Adrenal gland (tissue), 12 donors: ENCODE results near the gene IQSEC1. TPM values are rescaled to one million over a fixed set of nuclear protein-coding genes. Genes with fewer than 3 reads are reported as not detected.

Experiments used
- DNase-seq, 7 donors: peaks; one replicate each; pipeline ENCODE4 v3.0.0-alpha.2; 2019 to 2020
- H3K27ac ChIP-seq, 5 donors: fragments of 200-600 bp; sonication (generic) in 4 of 5; 1 replicate in 3 of 5; 2 replicates in 2 of 5; pipeline versions ENCODE4 v1.5.1 to v1.8.0; 2016 to 2020; ENCODE audit warnings: mild to moderate bottlenecking in 1 of 5
- H3K27me3 ChIP-seq: fragments of 200-600 bp; 2 replicates; pipeline ENCODE4 v1.8.0; 2021
- H3K36me3 ChIP-seq, 2 donors: fragments of 200-600 bp; replicated peaks in 1 of 2; 1 replicate in 1 of 2; 2 replicates in 1 of 2; pipeline versions ENCODE4 v1.5.1 to v1.8.0; 2018 to 2022
- H3K4me1 ChIP-seq, 2 donors: fragments of 200-600 bp; replicated peaks in 1 of 2; 1 replicate in 1 of 2; 2 replicates in 1 of 2; pipeline versions ENCODE4 v1.5.1 to v1.8.0; 2018 to 2021
- H3K4me3 ChIP-seq, 4 donors: fragments of 200-600 bp; sonication (generic) in 3 of 4; one replicate each; pipeline ENCODE4 v1.5.1; 2016 to 2018
- H3K9me3 ChIP-seq, 3 donors: fragments of 200-600 bp; sonication (generic) in 1 of 3; replicated peaks in 1 of 3; 1 replicate in 2 of 3; 2 replicates in 1 of 3; pipeline versions ENCODE4 v1.5.1 to v1.8.0; 2016 to 2021
- CTCF ChIP-seq, 6 experiments: fragments of 450-650 bp in 4 of 6; fragments of 200-600 bp in 2 of 6; sonication (generic) in 1 of 6; IDR thresholded peaks; 1 replicate in 5 of 6; 2 replicates in 1 of 6; pipeline versions ENCODE4 v1.5.1 to v1.8.0; 2016 to 2021; ENCODE audit warnings: antibody characterized with exemption in 6 of 6, mild to moderate bottlenecking in 2 of 6, moderate library complexity in 1 of 6
- POLR2A ChIP-seq, 2 donors: fragments of 450-650 bp; IDR thresholded peaks; one replicate each; pipeline ENCODE4 v1.6.1; 2017; ENCODE audit warnings: antibody characterized with exemption in 2 of 2, mild to moderate bottlenecking in 2 of 2, moderate library complexity in 1 of 2
- WGBS, 4 donors: extraction: QIAGEN DNeasy Blood & Tissue Kit in 2 of 4; methylation state at CpG; one replicate each; pipeline versions ENCODE4 v1.1.5 to v1.1.7; 2013 to 2017; 5-methylcytosine and 5-hydroxymethylcytosine counted together
- intact Hi-C, 2 donors: fragments of 100-400 bp; cut with DNase I; formaldehyde crosslinking; loops; one replicate each; pipeline versions ENCODE4 v1.14.1 to v1.15.0; 2022 to 2023
- polyA plus RNA-seq, 3 donors: library from polyadenylated mRNA; stranded (reverse); fragments of 200-250 nt in 2 of 3; fragments of 350-450 nt in 1 of 3; fragmentation: Illumina TruSeq in 1 of 3; extraction: RNeasy Lipid Tissue Mini Kit (QIAGEN cat#74804) in 1 of 3; gene quantifications; one replicate each; pipeline ENCODE4 v1.2.3, GENCODE V29; 2013 to 2014
- total RNA-seq, 9 donors: library from RNA; depleted of rRNA in 4 of 9; stranded (reverse); fragments of >200 nt in 4 of 9; fragments of 120-200 nt in 1 of 9; fragmentation: NEBNext Ultra II Directional in 1 of 9; extraction: Animal tissue kit (Norgen Biotek cat#: 25700) in 1 of 9; gene quantifications; one replicate each; pipeline versions ENCODE4 v1.1.0 to v1.2.4, GENCODE V29; 2013 to 2023
- donor health status: healthy with polysubstance abuse.
- donor health status: Bipolar disorder and iron deficiency.
- donor health status: DM: yes; HTN: yes; CAD: no.
- donor health status: DM: no; HTN: no; CAD: no.
- donor health status: DM: no; HTN: no; CAD: no.
- donor health status: DM: yes; HTN: yes; CAD: no.

The IQSEC1 gene
- total and polyA plus RNA-seq, 12 donors: 24.4 to 133 (median 94.2) TPM

GRCh38 chr3:13109516-13109915 lies 36.3 kb upstream of the IQSEC1 start:
- H3K4me3 ChIP-seq: no peak overlapping the region

GRCh38 chr3:13108861-13109260 lies 35.6 kb upstream of the IQSEC1 start:
- Histone ChIP-seq H3K4me1 (no peaks in the 10 kb centered on the region), H3K27me3 (no peaks in the 10 kb centered on the region), H3K27ac (no peak overlapping the region), H3K36me3 (no peaks in the 10 kb centered on the region), H3K9me3 (no peaks in the 10 kb centered on the region), H3K4me3 (no peak overlapping the region)
- intact Hi-C loops: no loop called here
- DNase-seq: peak in 1 of 7 donors; percentile 11
- 88 to 90% (median 90%) methylated on average over 8 to 12 of the region's 12 CpGs for WGBS, 4 donors
- TF ChIP-seq CTCF (IDR thresholded peaks at IDR 0.05): no peak
- no peak for TF ChIP-seq POLR2A (IDR thresholded peaks at IDR 0.05)

More at GRCh38 chr3:13109516-13109915, 36.3 kb upstream of the IQSEC1 start:
- Histone ChIP-seq H3K27ac (no peak overlapping the region), H3K4me1 (no peaks in the 10 kb centered on the region), H3K9me3 (no peaks in the 10 kb centered on the region), H3K27me3 (no peaks in the 10 kb centered on the region), H3K36me3 (no peaks in the 10 kb centered on the region)
- WGBS, 4 donors: 82 to 96% (median 92%) methylated on average over 5 of the region's 5 CpGs
- no peak for DNase-seq
- no peak for TF ChIP-seq CTCF (IDR thresholded peaks at IDR 0.05)
- TF ChIP-seq POLR2A (IDR thresholded peaks at IDR 0.05): no peak
- intact Hi-C loops: no loop called here

- Histone ChIP-seq H3K27ac (no peak overlapping the region), H3K36me3 (no peaks in the 10 kb centered on the region), H3K4me1 (no peaks in the 10 kb centered on the region), H3K4me3 (no peak overlapping the region), H3K27me3 (no peaks in the 10 kb centered on the region), H3K9me3 (no peaks in the 10 kb centered on the region)
- intact Hi-C loops: no loop called here
- WGBS, 4 donors: 85 to 94% (median 89%) methylated on average over 11 to 13 of the region's 13 CpGs
- DNase-seq: peak in 1 of 7 donors; percentile 16
- TF ChIP-seq CTCF (IDR thresholded peaks at IDR 0.05): no peak
- TF ChIP-seq POLR2A (IDR thresholded peaks at IDR 0.05): no peak
Measured at GRCh38 chr3:13107661-13108060, 34.4 kb upstream of the IQSEC1 start.

- TF ChIP-seq CTCF (IDR thresholded peaks at IDR 0.05): no peak
- Histone ChIP-seq H3K27ac (no peak overlapping the region), H3K9me3 (no peaks in the 10 kb centered on the region), H3K27me3 (no peaks in the 10 kb centered on the region), H3K36me3 (no peaks in the 10 kb centered on the region), H3K4me3 (no peak overlapping the region), H3K4me1 (no peaks in the 10 kb centered on the region)
- intact Hi-C loops: no loop called here
- peak in 1 of 7 donors; percentile 0 for DNase-seq
- WGBS, 4 donors: 74 to 81% (median 78%) methylated on average over 6 of the region's 6 CpGs
Measured at GRCh38 chr3:13106308-13107001, 33.2 kb upstream of the IQSEC1 start.
